Fibroblast of lung (primary cell): Measurements from ENCODE around the gene C19orf44. TPM values are rescaled to one million over a fixed set of nuclear protein-coding genes. Genes with fewer than 3 reads are reported as not detected.
A peak's percentile ranks its signal among the peaks of the same experiment; 100 is the strongest.
"Not testable (repeated sequence)": the region's sequence is repeated elsewhere in the genome, so short reads cannot be mapped to it uniquely, and the experiment has no call there.

ENCODE experiments used
- DNase-seq, 2 donors: peaks; one replicate each; pipeline versions ENCODE4 v3.0.0 to v3.0.0-alpha.2; 2010; ENCODE audit warnings: low read depth in 2 of 2
- H2AFZ ChIP-seq: 2 replicates; pipeline ENCODE4 v1.5.1; 2012; ENCODE audit warnings: low read length, control low read depth, inconsistent platforms
- H3K27ac ChIP-seq: 2 replicates; pipeline ENCODE4 v1.5.1; 2011; ENCODE audit warnings: low read length, control low read depth; ENCODE audit not compliant: insufficient read depth
- H3K27me3 ChIP-seq: 2 replicates; pipeline ENCODE4 v1.5.1; 2011; ENCODE audit warnings: mild to moderate bottlenecking, low read length; ENCODE audit not compliant: control insufficient read depth, insufficient read depth
- H3K36me3 ChIP-seq: 2 replicates; pipeline ENCODE4 v1.5.1; 2011; ENCODE audit warnings: low read length; ENCODE audit not compliant: control insufficient read depth, insufficient read depth
- H3K4me1 ChIP-seq: 2 replicates; pipeline ENCODE4 v1.5.1; 2011; ENCODE audit warnings: low read length; ENCODE audit not compliant: control insufficient read depth, insufficient read depth; ENCODE audit errors: extremely low read depth
- H3K4me2 ChIP-seq: 2 replicates; pipeline ENCODE4 v1.5.1; 2011; ENCODE audit warnings: low read length, control low read depth; ENCODE audit not compliant: insufficient read depth; ENCODE audit errors: extremely low read depth
- H3K4me3 ChIP-seq, 4 experiments: fragments of 200-600 bp in 1 of 4; sonication (generic) in 1 of 4; replicated peaks in 1 of 4; 2 replicates each; pipeline ENCODE4 v1.5.1; 2011 to 2016; ENCODE audit warnings: low read length in 4 of 4, low read depth in 3 of 4, mild to moderate bottlenecking in 3 of 4, control low read depth in 2 of 4, inconsistent platforms in 1 of 4, mixed read lengths in 1 of 4; ENCODE audit not compliant: insufficient read depth in 1 of 4; ENCODE audit errors: control extremely low read depth in 1 of 4
- H3K79me2 ChIP-seq: 2 replicates; pipeline ENCODE4 v1.5.1; 2012; ENCODE audit warnings: mild to moderate bottlenecking, low read length, inconsistent platforms; ENCODE audit not compliant: control insufficient read depth, insufficient read depth
- H3K9ac ChIP-seq: 2 replicates; pipeline ENCODE4 v1.5.1; 2011; ENCODE audit warnings: mild to moderate bottlenecking, low read length, control low read depth; ENCODE audit not compliant: insufficient read depth
- H3K9me3 ChIP-seq: 2 replicates; pipeline ENCODE4 v1.5.1; 2012; ENCODE audit warnings: low read depth, low read length; ENCODE audit not compliant: control insufficient read depth, insufficient read depth
- H4K20me1 ChIP-seq: 2 replicates; pipeline ENCODE4 v1.5.1; 2011; ENCODE audit warnings: low read length; ENCODE audit not compliant: control insufficient read depth, insufficient read depth; ENCODE audit errors: extremely low read depth
- EZH2 ChIP-seq: IDR thresholded peaks from 2 replicates; pipeline ENCODE4 v1.5.1; 2012; ENCODE audit warnings: low read length, control low read depth, mild to moderate bottlenecking; ENCODE audit errors: missing control alignments
- polyA plus RNA-seq, 2 donors: library from polyadenylated mRNA; depleted of rRNA in 1 of 2; stranded (reverse) in 1 of 2; unstranded in 1 of 2; fragments of >200 nt; gene quantifications; 2 replicates each; pipeline ENCODE4 v1.2.1, GENCODE V29; 2011 to 2012; ENCODE audit warnings: missing spikeins in 1 of 2
- total RNA-seq: library from RNA; depleted of rRNA; stranded (reverse); fragments of >200 nt; gene quantifications from 2 replicates; pipeline ENCODE4 v1.2.1, GENCODE V29; 2014
- TF ChIP-seq, protein P1 (sequence below), 2 donors: IDR thresholded peaks in 1 of 2; conservative IDR thresholded peaks in 1 of 2; 1 replicate in 1 of 2; 2 replicates in 1 of 2; pipeline ENCODE4 v1.5.1; 2011 to 2012; ENCODE audit warnings: low read length in 2 of 2, control low read depth in 1 of 2, inconsistent platforms in 1 of 2, low read depth in 1 of 2, mild to moderate bottlenecking in 1 of 2

The C19orf44 gene
- total and polyA plus RNA-seq, 2 donors (not counting 1 experiment from before 2014, with no cell fraction given), result 2.9 to 3.6 TPM

DNA sequence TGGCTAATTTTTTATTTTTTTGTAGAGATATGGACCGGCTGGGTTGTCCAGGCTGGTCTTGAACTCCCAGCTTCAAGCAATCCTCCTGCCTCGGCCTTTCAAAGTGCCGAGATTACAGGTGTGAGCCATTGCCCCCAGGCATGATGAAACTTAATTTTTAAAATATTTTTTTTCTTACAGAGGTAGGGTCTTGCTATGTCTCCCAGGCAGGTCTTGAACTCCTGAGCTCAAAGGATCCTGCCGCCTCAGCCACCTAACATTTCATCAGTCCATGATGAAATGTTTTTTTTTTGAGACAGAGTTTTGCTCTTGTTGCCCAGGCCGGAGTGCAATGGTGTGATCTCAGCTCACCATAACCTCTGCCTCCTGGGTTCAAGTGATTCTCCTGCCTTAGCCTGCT, 12.4 kb downstream of the C19orf44 start:
- H3K27ac ChIP-seq, result no peak overlapping the region
- H3K79me2 ChIP-seq, result no peaks in the 10 kb centered on the region
- no peaks in the 10 kb centered on the region for H3K27me3 ChIP-seq
- no peak overlapping the region for H3K4me2 ChIP-seq
- peaks cover 3% of the 10 kb centered on the region for H3K4me1 ChIP-seq
- peaks cover 4% of the 10 kb centered on the region for H3K36me3 ChIP-seq
- H4K20me1 ChIP-seq, result no peaks in the 10 kb centered on the region
- no peaks in the 10 kb centered on the region for H3K9me3 ChIP-seq
- H3K4me3 ChIP-seq, result no peak overlapping the region
- H3K9ac ChIP-seq, result no peak overlapping the region
- TF ChIP-seq, protein P1, sequence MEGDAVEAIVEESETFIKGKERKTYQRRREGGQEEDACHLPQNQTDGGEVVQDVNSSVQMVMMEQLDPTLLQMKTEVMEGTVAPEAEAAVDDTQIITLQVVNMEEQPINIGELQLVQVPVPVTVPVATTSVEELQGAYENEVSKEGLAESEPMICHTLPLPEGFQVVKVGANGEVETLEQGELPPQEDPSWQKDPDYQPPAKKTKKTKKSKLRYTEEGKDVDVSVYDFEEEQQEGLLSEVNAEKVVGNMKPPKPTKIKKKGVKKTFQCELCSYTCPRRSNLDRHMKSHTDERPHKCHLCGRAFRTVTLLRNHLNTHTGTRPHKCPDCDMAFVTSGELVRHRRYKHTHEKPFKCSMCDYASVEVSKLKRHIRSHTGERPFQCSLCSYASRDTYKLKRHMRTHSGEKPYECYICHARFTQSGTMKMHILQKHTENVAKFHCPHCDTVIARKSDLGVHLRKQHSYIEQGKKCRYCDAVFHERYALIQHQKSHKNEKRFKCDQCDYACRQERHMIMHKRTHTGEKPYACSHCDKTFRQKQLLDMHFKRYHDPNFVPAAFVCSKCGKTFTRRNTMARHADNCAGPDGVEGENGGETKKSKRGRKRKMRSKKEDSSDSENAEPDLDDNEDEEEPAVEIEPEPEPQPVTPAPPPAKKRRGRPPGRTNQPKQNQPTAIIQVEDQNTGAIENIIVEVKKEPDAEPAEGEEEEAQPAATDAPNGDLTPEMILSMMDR (conservative IDR thresholded peaks at IDR 0.05 in 1 of 2, IDR thresholded peaks at IDR 0.05 in 1 of 2; ENCODE audit: low read depth in 1 of 2, low read length in 2 of 2), result no peak
- TF ChIP-seq EZH2, result no peak
- H2AFZ ChIP-seq, result no peak overlapping the region
- no peak for DNase-seq

DNA sequence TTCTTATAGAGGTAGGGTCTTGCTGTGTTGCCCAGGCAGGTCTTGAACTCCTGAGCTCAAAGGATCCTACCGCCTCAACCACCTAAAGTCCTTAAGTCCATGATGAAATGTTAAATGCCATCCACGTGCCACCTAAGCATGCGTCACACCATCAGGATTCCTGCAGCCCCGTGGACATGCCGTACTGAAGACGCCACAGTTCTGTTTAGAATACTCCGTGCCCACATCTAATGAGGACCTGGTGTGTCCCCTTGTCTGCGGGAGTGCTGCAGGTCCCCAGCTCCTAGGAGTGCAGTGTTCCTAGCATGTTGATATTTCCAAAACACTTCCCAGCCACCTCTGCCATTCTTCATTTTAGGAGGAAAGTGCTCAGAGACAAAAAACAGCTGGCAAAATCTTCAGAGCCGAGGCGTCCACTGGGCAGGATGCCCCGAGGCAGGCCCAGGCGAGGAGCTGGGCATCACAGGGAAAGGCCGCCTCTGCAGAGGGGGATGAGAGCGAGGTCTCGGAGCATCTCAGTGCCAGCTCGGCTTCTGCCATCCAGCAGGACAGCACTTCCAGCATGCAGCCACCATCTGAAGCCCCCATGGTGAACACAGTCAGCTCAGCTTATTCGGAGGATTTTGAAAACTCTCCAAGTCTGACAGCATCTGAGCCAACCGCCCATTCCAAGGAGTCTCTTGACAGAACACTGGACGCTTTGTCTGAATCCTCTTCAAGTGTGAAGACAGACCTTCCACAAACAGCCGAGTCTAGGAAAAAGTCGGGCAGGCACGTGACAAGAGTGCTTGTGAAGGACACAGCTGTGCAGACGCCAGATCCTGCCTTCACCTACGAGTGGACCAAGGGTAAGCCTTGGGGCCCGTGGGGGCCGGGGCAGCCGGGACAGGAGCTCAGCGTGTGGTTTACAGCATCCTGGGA, 13.2 kb downstream of the C19orf44 start:
- H3K27ac ChIP-seq, result no peak overlapping the region

GRCh38 chr19:16512611-16513010, 16.4 kb downstream of the C19orf44 start:
- not testable (repeated sequence) for H3K27me3 ChIP-seq, H3K4me1 ChIP-seq, H4K20me1 ChIP-seq, H2AFZ ChIP-seq, DNase-seq, H3K36me3 ChIP-seq, H3K79me2 ChIP-seq, H3K9ac ChIP-seq, H3K27ac ChIP-seq, H3K4me2 ChIP-seq, H3K4me3 ChIP-seq, H3K9me3 ChIP-seq

More for the DNA sequence above, 13.2 kb downstream of the C19orf44 start:
- Histone ChIP-seq H4K20me1 (no peaks in the 10 kb centered on the region), H3K9ac (no peak overlapping the region), H2AFZ (no peak overlapping the region), H3K4me2 (peak overlapping the region; percentile 68), H3K36me3 (peaks cover 6% of the 10 kb centered on the region), H3K79me2 (no peaks in the 10 kb centered on the region), H3K9me3 (no peaks in the 10 kb centered on the region), H3K4me1 (peaks cover 3% of the 10 kb centered on the region), H3K27me3 (no peaks in the 10 kb centered on the region), H3K4me3 (no peak overlapping the region)
- DNase-seq, result peak; percentile 60 to 75
- no peak for TF ChIP-seq EZH2
- TF ChIP-seq, protein P1 (conservative IDR thresholded peaks at IDR 0.05 in 1 of 2, IDR thresholded peaks at IDR 0.05 in 1 of 2; ENCODE audit: low read depth in 1 of 2, low read length in 2 of 2), result no peak
